Trophoblast cell (in vitro differentiated cells and primary cell): Measurements from ENCODE around the gene VSTM2B. TPM values are rescaled to one million over a fixed set of nuclear protein-coding genes. Genes with fewer than 3 reads are reported as not detected.

Experiments
- DNase-seq, 2 donors: peaks; one replicate each; pipeline ENCODE4 v3.0.0-alpha.2; 2016
- H2AFZ ChIP-seq: 2 replicates; pipeline ENCODE4 v1.6.1; 2013; ENCODE audit warnings: low read length, moderate library complexity, mild to moderate bottlenecking; ENCODE audit not compliant: insufficient read depth, poor library complexity
- H2AK5ac ChIP-seq: 2 replicates; pipeline ENCODE4 v1.6.1; 2013; ENCODE audit warnings: mild to moderate bottlenecking, low read length
- H2BK120ac ChIP-seq: 2 replicates; pipeline ENCODE4 v1.6.1; 2013; ENCODE audit warnings: low read length, mild to moderate bottlenecking, moderate library complexity; ENCODE audit not compliant: insufficient read depth, poor library complexity
- H2BK12ac ChIP-seq: 2 replicates; pipeline ENCODE4 v1.6.1; 2013; ENCODE audit warnings: mild to moderate bottlenecking, low read length, moderate library complexity
- H2BK5ac ChIP-seq: 2 replicates; pipeline ENCODE4 v1.6.1; 2013; ENCODE audit warnings: low read length, low read depth, moderate library complexity, mild to moderate bottlenecking; ENCODE audit not compliant: poor library complexity
- H3K14ac ChIP-seq: 2 replicates; pipeline ENCODE4 v1.6.1; 2013; ENCODE audit warnings: mild to moderate bottlenecking, low read length
- H3K18ac ChIP-seq: 2 replicates; pipeline ENCODE4 v1.6.1; 2013; ENCODE audit warnings: mild to moderate bottlenecking, low read length
- H3K23ac ChIP-seq: 2 replicates; pipeline ENCODE4 v1.6.1; 2013; ENCODE audit warnings: low read length
- H3K27ac ChIP-seq: 2 replicates; pipeline ENCODE4 v1.5.1; 2013; ENCODE audit warnings: low read depth, mild to moderate bottlenecking, inconsistent platforms, low read length, moderate library complexity
- H3K27me3 ChIP-seq: 2 replicates; pipeline ENCODE4 v1.6.1; 2013; ENCODE audit warnings: inconsistent platforms, mild to moderate bottlenecking, low read length, moderate library complexity; ENCODE audit not compliant: insufficient read depth
- H3K36me3 ChIP-seq, 2 experiments: 1 replicate in 1 of 2; 2 replicates in 1 of 2; pipeline ENCODE4 v1.6.1; 2013; ENCODE audit warnings: low read length in 2 of 2, mild to moderate bottlenecking in 2 of 2, moderate library complexity in 1 of 2; ENCODE audit not compliant: insufficient read depth in 2 of 2, control insufficient read depth in 1 of 2
- H3K4ac ChIP-seq: 2 replicates; pipeline ENCODE4 v1.6.1; 2013; ENCODE audit warnings: low read depth, mild to moderate bottlenecking, low read length, moderate library complexity
- H3K4me1 ChIP-seq, 2 experiments: 1 replicate in 1 of 2; 2 replicates in 1 of 2; pipeline ENCODE4 v1.6.1; 2013; ENCODE audit warnings: low read length in 2 of 2, mild to moderate bottlenecking in 2 of 2, moderate library complexity in 1 of 2; ENCODE audit not compliant: insufficient read depth in 2 of 2, control insufficient read depth in 1 of 2
- H3K4me2 ChIP-seq: 2 replicates; pipeline ENCODE4 v1.6.1; 2013; ENCODE audit warnings: inconsistent platforms, mild to moderate bottlenecking, low read length, moderate library complexity
- H3K4me3 ChIP-seq: 2 replicates; pipeline ENCODE4 v1.5.1; 2013; ENCODE audit warnings: mild to moderate bottlenecking, low read depth, low read length, inconsistent platforms
- H3K79me1 ChIP-seq: one replicate; pipeline ENCODE4 v1.6.1; 2013; ENCODE audit warnings: low read length
- H3K79me2 ChIP-seq: 2 replicates; pipeline ENCODE4 v1.6.1; 2013; ENCODE audit warnings: low read length, mild to moderate bottlenecking; ENCODE audit not compliant: control insufficient read depth, insufficient read depth, poor library complexity
- H3K9ac ChIP-seq: 2 replicates; pipeline ENCODE4 v1.6.1; 2013; ENCODE audit warnings: mild to moderate bottlenecking, low read length
- H3K9me3 ChIP-seq: 2 replicates; pipeline ENCODE4 v1.6.1; 2013; ENCODE audit warnings: low read depth, mild to moderate bottlenecking, control low read depth, inconsistent platforms, low read length; ENCODE audit not compliant: insufficient read depth
- H4K12ac ChIP-seq: 2 replicates; pipeline ENCODE4 v1.6.1; 2013; ENCODE audit warnings: low read depth, mild to moderate bottlenecking, low read length, moderate library complexity
- H4K8ac ChIP-seq: 2 replicates; pipeline ENCODE4 v1.6.1; 2013; ENCODE audit warnings: low read depth, mild to moderate bottlenecking, low read length, moderate library complexity
- H4K91ac ChIP-seq: one replicate; pipeline ENCODE4 v1.6.1; 2013; ENCODE audit warnings: low read depth, mild to moderate bottlenecking, low read length, moderate library complexity
- WGBS: extraction: QIAGEN DNeasy Blood & Tissue Kit; methylation state at CpG from one replicate; pipeline ENCODE4 v1.1.7; 2013; ENCODE audit warnings: missing lambda C conversion rate; ENCODE audit not compliant: insufficient read length, insufficient coverage; ENCODE audit errors: extremely low coverage; 5-methylcytosine and 5-hydroxymethylcytosine counted together
- polyA plus RNA-seq: library from polyadenylated mRNA; stranded (reverse); fragments of 200-250 nt; gene quantifications from 2 replicates; pipeline ENCODE4 v1.2.3, GENCODE V29; 2013

The VSTM2B gene
- 0.57 and 0.62 TPM in 2 replicates for polyA plus RNA-seq

DNA sequence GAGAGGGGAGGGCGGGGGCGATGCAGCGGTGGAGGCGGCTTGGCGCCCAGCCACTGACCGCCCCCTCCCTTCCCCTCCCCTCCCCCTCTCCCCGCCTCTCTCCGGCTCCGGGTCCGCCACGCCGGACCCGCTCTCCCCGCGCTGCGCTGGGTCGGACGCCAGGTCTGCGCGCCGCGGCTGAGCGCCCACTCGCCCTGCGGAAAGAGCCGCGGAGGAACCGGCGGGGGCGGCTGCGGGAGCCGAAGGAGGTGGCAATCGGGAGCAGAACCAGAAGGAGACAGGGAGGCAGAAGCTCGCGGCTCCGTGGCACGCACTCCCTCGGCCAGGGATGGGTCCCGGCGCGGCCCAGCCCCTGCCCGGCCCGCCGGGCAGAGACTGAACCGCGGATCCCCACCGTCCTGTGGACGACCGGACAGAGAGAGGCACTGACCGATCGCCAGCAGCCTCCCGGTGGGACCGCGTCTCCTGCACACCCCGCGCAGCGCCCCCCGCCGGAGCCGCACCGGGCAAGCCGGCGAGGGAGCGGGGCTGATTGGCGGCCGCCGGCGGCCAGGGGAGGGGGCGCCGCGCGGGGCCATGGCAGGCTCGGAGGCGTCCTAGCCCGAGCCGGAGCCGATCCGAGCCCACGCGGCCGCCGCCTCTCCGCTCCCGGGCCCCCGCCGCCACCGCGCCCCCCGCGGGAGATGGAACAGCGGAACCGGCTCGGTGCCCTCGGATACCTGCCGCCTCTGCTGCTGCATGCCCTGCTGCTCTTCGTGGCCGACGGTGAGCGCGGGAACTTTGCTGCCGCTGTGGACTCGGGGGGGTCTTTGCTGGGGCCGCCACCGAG, at the start of gene VSTM2B:
Gene VSTM2B (plus strand): TSS at position 94 of the 829 bp plus-strand sequence. CDS start 590 bp downstream, at position 684.
- no peak within 1 kb of the TSS for H4K91ac ChIP-seq
- H4K8ac ChIP-seq: no peak within 1 kb of the TSS
- H3K18ac ChIP-seq: no peak within 1 kb of the TSS
- no peak within 1 kb of the TSS for H3K4me3 ChIP-seq
- H3K4ac ChIP-seq: no peak within 1 kb of the TSS
- no peak within 1 kb of the TSS for H3K14ac ChIP-seq
- no peak within 1 kb of the TSS for H2AK5ac ChIP-seq
- peaks cover 73% of the 10 kb centered on the region for H3K27me3 ChIP-seq
- no peak within 1 kb of the TSS for H2AFZ ChIP-seq
- H3K36me3 ChIP-seq: no peaks in the 10 kb centered on the region
- H3K4me1 ChIP-seq: peaks cover 2 to 5% of the 10 kb centered on the region in 2 experiments
- peaks cover 14% of the 10 kb centered on the region for H3K9me3 ChIP-seq
- no peaks in the 10 kb centered on the region for H3K79me2 ChIP-seq
- H3K9ac ChIP-seq: no peak within 1 kb of the TSS
- H3K4me2 ChIP-seq: peak within 1 kb of the TSS; percentile 44
- H3K27ac ChIP-seq: no peak within 1 kb of the TSS
- no CpG with 5 or more reads among the region's 104 CpGs for WGBS
- H2BK5ac ChIP-seq: no peak within 1 kb of the TSS
- H3K79me1 ChIP-seq: no peaks in the 10 kb centered on the region
- H2BK12ac ChIP-seq: no peak within 1 kb of the TSS
- H3K23ac ChIP-seq: no peak within 1 kb of the TSS
- no peak within 1 kb of the TSS for H2BK120ac ChIP-seq
- H4K12ac ChIP-seq: no peak within 1 kb of the TSS
- no peak for DNase-seq

DNA sequence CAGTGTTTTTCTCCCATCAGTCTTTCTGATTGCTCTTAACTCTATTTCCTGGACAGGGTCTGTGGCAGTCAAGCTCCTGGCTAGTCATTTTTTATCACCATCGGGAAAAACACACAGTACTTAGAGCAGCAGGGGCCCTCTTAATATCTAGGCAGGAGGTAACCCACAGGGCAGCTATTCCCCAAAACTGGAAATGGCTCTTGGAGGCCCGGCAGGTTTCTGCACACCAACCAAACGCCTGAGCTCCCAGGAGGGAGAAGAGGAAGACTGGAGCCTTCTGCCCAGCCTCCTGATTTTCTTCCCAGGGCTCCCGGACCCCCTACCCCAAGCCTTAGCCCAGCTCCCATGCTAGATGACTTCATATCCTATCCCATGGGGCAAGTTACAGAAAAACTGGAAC, 49.3 kb upstream of the VSTM2B start:
- no peak overlapping the region for H3K4me2 ChIP-seq
- no peaks in the 10 kb centered on the region for H3K36me3 ChIP-seq
- no peak overlapping the region for H3K27ac ChIP-seq
- H3K14ac ChIP-seq: no peak overlapping the region
- H3K18ac ChIP-seq: no peak overlapping the region
- H3K9me3 ChIP-seq: peaks cover 10% of the 10 kb centered on the region
- H3K9ac ChIP-seq: no peak overlapping the region
- no peak overlapping the region for H3K23ac ChIP-seq
- no peaks in the 10 kb centered on the region for H3K4me1 ChIP-seq
- H3K4ac ChIP-seq: no peak overlapping the region
- no peak overlapping the region for H4K91ac ChIP-seq
- no peak for DNase-seq
- no peak overlapping the region for H4K8ac ChIP-seq
- no peak overlapping the region for H2AK5ac ChIP-seq
- no peaks in the 10 kb centered on the region for H3K79me1 ChIP-seq
- H2BK12ac ChIP-seq: no peak overlapping the region
- no peaks in the 10 kb centered on the region for H3K27me3 ChIP-seq
- no peak overlapping the region for H3K4me3 ChIP-seq
- no CpG with 5 or more reads among the region's 4 CpGs for WGBS
- no peak overlapping the region for H4K12ac ChIP-seq
- no peaks in the 10 kb centered on the region for H3K79me2 ChIP-seq
- no peak overlapping the region for H2BK5ac ChIP-seq
- H2BK120ac ChIP-seq: no peak overlapping the region
- H2AFZ ChIP-seq: no peak overlapping the region

DNA sequence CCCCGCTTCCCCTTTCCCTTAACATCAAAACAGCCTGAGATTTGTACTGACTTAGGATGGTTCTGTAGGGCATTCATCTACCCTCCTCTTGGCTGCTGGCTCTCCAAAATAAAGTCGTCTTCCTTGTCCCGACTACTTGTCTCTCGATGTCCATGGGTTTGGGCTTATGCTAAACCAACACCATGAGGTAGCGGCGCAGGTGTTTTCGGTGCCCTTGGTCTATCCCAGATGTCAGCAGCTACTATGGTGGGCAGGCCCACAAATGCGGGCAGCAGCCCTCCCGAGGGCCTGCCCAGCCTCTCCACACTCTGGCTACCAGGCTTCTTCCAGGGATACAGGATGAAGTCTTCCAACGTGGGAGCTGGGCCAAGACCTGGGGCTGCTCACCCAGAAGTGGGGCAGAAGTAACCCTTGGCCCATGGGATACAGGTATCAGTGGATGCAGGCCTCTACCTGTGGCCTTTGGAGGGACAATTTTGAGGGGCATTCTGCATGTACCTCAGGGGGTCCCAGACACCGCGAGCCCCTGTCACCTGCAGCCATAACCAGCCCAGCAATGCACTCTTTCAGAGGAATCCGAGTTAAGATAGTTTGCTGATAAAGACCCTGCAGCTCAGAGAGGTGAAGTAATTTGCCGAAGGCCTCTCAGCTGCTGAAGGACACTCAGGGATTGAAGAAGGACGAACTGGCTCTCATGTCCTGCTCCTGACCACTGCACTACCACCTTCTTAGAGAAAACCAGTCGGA, 47.8 kb upstream of the VSTM2B start:
- WGBS: no CpG with 5 or more reads among the region's 16 CpGs
- DNase-seq: no peak

GRCh38 chr19:29478578-29479565, 46.9 kb upstream of the VSTM2B start:
- no peak overlapping the region for H3K14ac ChIP-seq
- H3K27ac ChIP-seq: no peak overlapping the region
- no peak overlapping the region for H2BK5ac ChIP-seq
- H4K8ac ChIP-seq: no peak overlapping the region
- no peak overlapping the region for H3K18ac ChIP-seq
- H3K4me2 ChIP-seq: no peak overlapping the region
- no peaks in the 10 kb centered on the region for H3K36me3 ChIP-seq
- WGBS: no CpG with 5 or more reads among the region's 34 CpGs
- no peak overlapping the region for H3K4ac ChIP-seq
- DNase-seq: peak; percentile 2 to 28
- no peak overlapping the region for H2BK12ac ChIP-seq
- no peak overlapping the region for H3K4me3 ChIP-seq
- peaks cover 12% of the 10 kb centered on the region for H3K9me3 ChIP-seq
- H3K9ac ChIP-seq: no peak overlapping the region
- no peak overlapping the region for H3K23ac ChIP-seq
- no peaks in the 10 kb centered on the region for H3K79me2 ChIP-seq
- no peaks in the 10 kb centered on the region for H3K79me1 ChIP-seq
- no peaks in the 10 kb centered on the region for H3K4me1 ChIP-seq
- H2BK120ac ChIP-seq: no peak overlapping the region
- H3K27me3 ChIP-seq: no peaks in the 10 kb centered on the region
- no peak overlapping the region for H2AK5ac ChIP-seq
- H4K12ac ChIP-seq: no peak overlapping the region
- H2AFZ ChIP-seq: no peak overlapping the region
- no peak overlapping the region for H4K91ac ChIP-seq

More for the DNA sequence above, 47.8 kb upstream of the VSTM2B start:
- no peak overlapping the region for H4K91ac ChIP-seq
- H3K36me3 ChIP-seq: no peaks in the 10 kb centered on the region
- no peak overlapping the region for H4K12ac ChIP-seq
- no peak overlapping the region for H3K4ac ChIP-seq
- no peak overlapping the region for H2AK5ac ChIP-seq
- H2BK5ac ChIP-seq: no peak overlapping the region
- H2AFZ ChIP-seq: no peak overlapping the region
- H3K18ac ChIP-seq: no peak overlapping the region
- no peak overlapping the region for H2BK120ac ChIP-seq
- no peak overlapping the region for H4K8ac ChIP-seq
- H3K27me3 ChIP-seq: no peaks in the 10 kb centered on the region
- H3K79me1 ChIP-seq: no peaks in the 10 kb centered on the region
- H3K79me2 ChIP-seq: no peaks in the 10 kb centered on the region
- H3K4me3 ChIP-seq: no peak overlapping the region
- no peak overlapping the region for H2BK12ac ChIP-seq
- no peak overlapping the region for H3K27ac ChIP-seq
- H3K9me3 ChIP-seq: peaks cover 10% of the 10 kb centered on the region
- H3K23ac ChIP-seq: no peak overlapping the region
- no peaks in the 10 kb centered on the region for H3K4me1 ChIP-seq
- no peak overlapping the region for H3K9ac ChIP-seq
- no peak overlapping the region for H3K14ac ChIP-seq
- H3K4me2 ChIP-seq: no peak overlapping the region
